Measurements from ENCODE around the gene FGF8.

FGF8 gene

GRCh38 chr10:101724446-101724845 lies 51.5 kb downstream of the FGF8 start:
- no peak for ATAC-seq
- TF ChIP-seq GLIS3 (CRISPR knock-in tag; IDR thresholded peaks at IDR 0.05) (no peak), ZC3H10 (CRISPR knock-in tag; IDR thresholded peaks at IDR 0.05) (no peak), CSRNP3 (CRISPR knock-in tag; IDR thresholded peaks at IDR 0.05) (no peak), ZNF70 (CRISPR knock-in tag; IDR thresholded peaks at IDR 0.05) (no peak), ZNF565 (CRISPR knock-in tag; conservative IDR thresholded peaks at IDR 0.05; ENCODE audit: low read depth) (no peak), TCF4 (CRISPR knock-in tag; IDR thresholded peaks at IDR 0.05; ENCODE audit: borderline replicate concordance) (no peak), POU6F1 (CRISPR knock-in tag; IDR thresholded peaks at IDR 0.05; ENCODE audit: borderline replicate concordance, low read depth) (no peak)

- no peak for ATAC-seq
- no peak for TF ChIP-seq TOX (CRISPR knock-in tag; IDR thresholded peaks at IDR 0.05; ENCODE audit: borderline replicate concordance)
Measured at GRCh38 chr10:101723176-101723575, 52.7 kb downstream of the FGF8 start.

- ATAC-seq: no peak
- TF ChIP-seq TSHZ2 (CRISPR knock-in tag; IDR thresholded peaks at IDR 0.05) (no peak), GLIS3 (CRISPR knock-in tag; IDR thresholded peaks at IDR 0.05) (no peak), TOX (CRISPR knock-in tag; IDR thresholded peaks at IDR 0.05; ENCODE audit: borderline replicate concordance) (no peak), ZNF8 (CRISPR knock-in tag; IDR thresholded peaks at IDR 0.05) (no peak), PATZ1 (CRISPR knock-in tag; IDR thresholded peaks at IDR 0.05; ENCODE audit: borderline replicate concordance) (no peak), CREB5 (CRISPR knock-in tag; IDR thresholded peaks at IDR 0.05; ENCODE audit: low read depth) (no peak), ZC3H10 (CRISPR knock-in tag; IDR thresholded peaks at IDR 0.05) (no peak), CSRNP3 (CRISPR knock-in tag; IDR thresholded peaks at IDR 0.05) (no peak), ZNF565 (CRISPR knock-in tag; conservative IDR thresholded peaks at IDR 0.05; ENCODE audit: low read depth) (no peak), ZNF70 (CRISPR knock-in tag; IDR thresholded peaks at IDR 0.05) (no peak), ZFP30 (CRISPR knock-in tag; IDR thresholded peaks at IDR 0.05) (no peak), ESRRG (CRISPR knock-in tag; IDR thresholded peaks at IDR 0.05) (no peak), SNAI2 (CRISPR knock-in tag; IDR thresholded peaks at IDR 0.05) (no peak), BACH2 (CRISPR knock-in tag; IDR thresholded peaks at IDR 0.05; ENCODE audit: borderline replicate concordance) (no peak), OSR1 (CRISPR knock-in tag; IDR thresholded peaks at IDR 0.05) (no peak)
Measured at GRCh38 chr10:101721806-101722205, 54.1 kb downstream of the FGF8 start.
